Measurements from ENCODE around the gene CEP131.

The CEP131 gene

DNA sequence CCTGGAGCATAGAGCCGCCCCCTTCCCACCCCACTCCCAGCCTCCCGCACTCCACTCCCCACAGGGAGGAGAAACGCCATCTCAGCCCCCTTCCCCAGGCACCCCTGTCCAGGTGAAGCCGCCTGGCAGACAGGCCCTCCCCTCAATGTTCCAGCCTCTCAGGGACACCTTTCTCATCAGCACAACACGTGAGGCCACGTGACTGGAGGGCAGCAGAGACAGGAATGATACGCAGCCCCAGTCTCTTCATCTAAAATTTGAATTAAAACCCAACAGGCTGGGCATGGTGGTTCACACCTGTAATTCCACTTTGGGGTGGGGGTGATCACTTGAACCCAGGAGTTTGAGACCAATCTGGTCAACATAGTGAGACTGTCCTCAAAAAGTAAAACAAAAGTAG, 36.6 kb downstream of the CEP131 start:
- Histone ChIP-seq H3K4me2 (ENCODE audit: low read length) (no peak overlapping the region), H3K36me3 (ENCODE audit: insufficient read depth, low read length) (peaks cover 5% of the 10 kb centered on the region), H3K9ac (ENCODE audit: low read depth, low read length) (no peak overlapping the region), H3K27me3 (ENCODE audit: control insufficient read depth, insufficient read depth, low read length) (peaks cover 8% of the 10 kb centered on the region), H3K9me3 (replicated peaks; ENCODE audit: low read length) (no peaks in the 10 kb centered on the region), H3K4me1 (ENCODE audit: control insufficient read depth, insufficient read depth, low read length) (no peaks in the 10 kb centered on the region), H3K4me3 (ENCODE audit: low read length) (no peak overlapping the region)

DNA sequence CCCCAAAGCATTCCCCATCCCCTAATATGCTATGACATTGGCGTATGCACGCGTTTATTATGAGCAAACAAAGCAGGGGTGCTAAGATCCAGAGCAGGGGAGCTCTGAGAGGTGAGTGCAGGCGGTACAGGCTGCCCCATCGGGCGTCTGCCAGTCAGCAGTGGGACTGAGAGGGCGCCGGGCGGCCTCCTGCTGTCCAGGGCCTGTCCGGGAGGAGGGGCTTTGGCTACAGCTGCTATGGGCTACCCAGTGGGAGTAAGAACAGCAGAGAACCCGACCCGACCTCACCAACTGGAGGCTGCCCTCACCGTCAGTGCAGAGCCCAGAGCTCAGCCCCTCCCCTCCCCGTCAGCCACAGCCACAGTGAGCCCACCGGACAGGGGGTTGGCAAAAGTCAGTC, 38.2 kb downstream of the CEP131 start:
- Histone ChIP-seq H3K4me1 (ENCODE audit: control insufficient read depth, insufficient read depth, low read length) (no peaks in the 10 kb centered on the region), H3K27me3 (ENCODE audit: control insufficient read depth, insufficient read depth, low read length) (peaks cover 9% of the 10 kb centered on the region), H3K9me3 (replicated peaks; ENCODE audit: low read length) (no peaks in the 10 kb centered on the region), H3K9ac (ENCODE audit: low read depth, low read length) (no peak overlapping the region), H3K36me3 (ENCODE audit: insufficient read depth, low read length) (peaks cover under 1% of the 10 kb centered on the region), H3K4me3 (ENCODE audit: low read length) (no peak overlapping the region), H3K4me2 (ENCODE audit: low read length) (no peak overlapping the region)

- Histone ChIP-seq H3K4me3 (ENCODE audit: low read length) (no peak overlapping the region), H3K9me3 (replicated peaks; ENCODE audit: low read length) (no peaks in the 10 kb centered on the region), H3K27me3 (ENCODE audit: control insufficient read depth, insufficient read depth, low read length) (peaks cover 16% of the 10 kb centered on the region), H3K36me3 (ENCODE audit: insufficient read depth, low read length) (no peaks in the 10 kb centered on the region), H3K4me2 (ENCODE audit: low read length) (no peak overlapping the region), H3K9ac (ENCODE audit: low read depth, low read length) (no peak overlapping the region), H3K4me1 (ENCODE audit: control insufficient read depth, insufficient read depth, low read length) (no peaks in the 10 kb centered on the region)
These were observed 39.0 kb downstream of the CEP131 start for GRCh38 chr17:81183807-81184206.

- peaks cover 16% of the 10 kb centered on the region for H3K27me3 ChIP-seq (ENCODE audit: control insufficient read depth, insufficient read depth, low read length)
- no peaks in the 10 kb centered on the region for H3K36me3 ChIP-seq (ENCODE audit: insufficient read depth, low read length)
- H3K9ac ChIP-seq (ENCODE audit: low read depth, low read length) = no peak overlapping the region
- no peaks in the 10 kb centered on the region for H3K4me1 ChIP-seq (ENCODE audit: control insufficient read depth, insufficient read depth, low read length)
- no peak overlapping the region for H3K4me3 ChIP-seq (ENCODE audit: low read length)
- no peaks in the 10 kb centered on the region for H3K9me3 ChIP-seq (replicated peaks; ENCODE audit: low read length)
- H3K4me2 ChIP-seq (ENCODE audit: low read length) = no peak overlapping the region
These were observed 39.4 kb downstream of the CEP131 start for GRCh38 chr17:81183316-81183715.

DNA sequence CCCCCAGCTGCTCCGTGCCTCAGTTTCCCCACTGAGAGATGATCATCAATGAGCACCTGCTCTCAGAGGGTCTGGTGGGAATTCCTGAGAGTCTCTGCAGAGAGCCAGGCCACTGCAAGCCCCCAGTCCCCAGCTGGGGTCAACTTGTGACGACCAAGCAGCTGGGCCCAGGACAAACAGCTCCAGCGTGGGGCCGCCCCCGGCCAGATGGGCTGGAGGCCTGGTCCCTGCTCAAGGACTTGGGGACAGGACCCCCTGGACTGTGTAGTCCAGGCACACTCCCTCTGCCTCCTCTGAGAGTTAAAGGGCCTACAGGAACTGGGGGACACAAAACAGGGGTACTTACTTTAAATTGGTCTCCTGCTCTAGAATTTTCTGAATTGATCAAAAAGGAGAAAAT, 40.2 kb downstream of the CEP131 start:
- peaks cover 16% of the 10 kb centered on the region for H3K27me3 ChIP-seq (ENCODE audit: control insufficient read depth, insufficient read depth, low read length)
- H3K4me3 ChIP-seq (ENCODE audit: low read length) = no peak overlapping the region
- H3K9me3 ChIP-seq (replicated peaks; ENCODE audit: low read length) = no peaks in the 10 kb centered on the region
- no peaks in the 10 kb centered on the region for H3K36me3 ChIP-seq (ENCODE audit: insufficient read depth, low read length)
- no peaks in the 10 kb centered on the region for H3K4me1 ChIP-seq (ENCODE audit: control insufficient read depth, insufficient read depth, low read length)
- H3K4me2 ChIP-seq (ENCODE audit: low read length) = no peak overlapping the region
- no peak overlapping the region for H3K9ac ChIP-seq (ENCODE audit: low read depth, low read length)

GRCh38 chr17:81181811-81182185, 41.0 kb downstream of the CEP131 start:
- Histone ChIP-seq H3K4me1 (ENCODE audit: control insufficient read depth, insufficient read depth, low read length) (no peaks in the 10 kb centered on the region), H3K9me3 (replicated peaks; ENCODE audit: low read length) (no peaks in the 10 kb centered on the region), H3K36me3 (ENCODE audit: insufficient read depth, low read length) (no peaks in the 10 kb centered on the region), H3K27me3 (ENCODE audit: control insufficient read depth, insufficient read depth, low read length) (peaks cover 16% of the 10 kb centered on the region), H3K4me2 (ENCODE audit: low read length) (no peak overlapping the region), H3K4me3 (ENCODE audit: low read length) (no peak overlapping the region), H3K9ac (ENCODE audit: low read depth, low read length) (no peak overlapping the region)

- no peak overlapping the region for H3K4me3 ChIP-seq (ENCODE audit: low read length)
- peaks cover 16% of the 10 kb centered on the region for H3K27me3 ChIP-seq (ENCODE audit: control insufficient read depth, insufficient read depth, low read length)
- H3K9me3 ChIP-seq (replicated peaks; ENCODE audit: low read length) = no peaks in the 10 kb centered on the region
- no peaks in the 10 kb centered on the region for H3K36me3 ChIP-seq (ENCODE audit: insufficient read depth, low read length)
- no peak overlapping the region for H3K4me2 ChIP-seq (ENCODE audit: low read length)
- H3K9ac ChIP-seq (ENCODE audit: low read depth, low read length) = no peak overlapping the region
- H3K4me1 ChIP-seq (ENCODE audit: control insufficient read depth, insufficient read depth, low read length) = no peaks in the 10 kb centered on the region
These were observed 41.6 kb downstream of the CEP131 start for GRCh38 chr17:81180836-81181810.

DNA sequence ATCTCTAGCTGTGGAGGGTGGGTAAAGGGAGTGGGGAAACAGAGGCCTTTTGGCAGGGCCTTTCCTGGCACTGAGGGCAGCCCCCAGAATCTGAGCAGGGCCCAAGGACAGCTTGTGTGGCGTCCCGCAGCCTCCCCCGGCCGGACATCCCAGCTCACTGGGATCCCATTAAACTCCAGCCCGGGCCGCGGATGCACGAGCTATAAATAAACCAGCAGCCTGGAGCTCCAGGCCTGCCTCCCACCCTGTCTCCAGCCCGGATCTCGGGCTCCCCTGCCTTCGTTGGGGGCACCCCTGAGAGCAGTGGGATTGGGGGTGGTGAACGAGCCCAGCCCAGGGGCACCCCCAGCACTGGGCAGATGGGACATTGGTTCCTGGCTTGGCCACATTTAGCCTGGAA, 42.9 kb downstream of the CEP131 start:
- Histone ChIP-seq H3K9ac (ENCODE audit: low read depth, low read length) (no peak overlapping the region), H3K27me3 (ENCODE audit: control insufficient read depth, insufficient read depth, low read length) (peaks cover 16% of the 10 kb centered on the region), H3K4me2 (ENCODE audit: low read length) (no peak overlapping the region), H3K4me1 (ENCODE audit: control insufficient read depth, insufficient read depth, low read length) (no peaks in the 10 kb centered on the region), H3K36me3 (ENCODE audit: insufficient read depth, low read length) (no peaks in the 10 kb centered on the region), H3K9me3 (replicated peaks; ENCODE audit: low read length) (no peaks in the 10 kb centered on the region), H3K4me3 (ENCODE audit: low read length) (no peak overlapping the region)

- peaks cover 9% of the 10 kb centered on the region for H3K27me3 ChIP-seq (ENCODE audit: control insufficient read depth, insufficient read depth, low read length)
These were observed 43.5 kb downstream of the CEP131 start for GRCh38 chr17:81179220-81179619.

GRCh38 chr17:81178136-81179091, 44.4 kb downstream of the CEP131 start:
- no peaks in the 10 kb centered on the region for H3K9me3 ChIP-seq (replicated peaks; ENCODE audit: low read length)
- H3K4me2 ChIP-seq (ENCODE audit: low read length) = no peak overlapping the region
- no peak overlapping the region for H3K9ac ChIP-seq (ENCODE audit: low read depth, low read length)
- H3K27me3 ChIP-seq (ENCODE audit: control insufficient read depth, insufficient read depth, low read length) = peaks cover 8% of the 10 kb centered on the region
- H3K4me1 ChIP-seq (ENCODE audit: control insufficient read depth, insufficient read depth, low read length) = no peaks in the 10 kb centered on the region
- no peaks in the 10 kb centered on the region for H3K36me3 ChIP-seq (ENCODE audit: insufficient read depth, low read length)
- no peak overlapping the region for H3K4me3 ChIP-seq (ENCODE audit: low read length)

More at GRCh38 chr17:81179220-81179619, 43.5 kb downstream of the CEP131 start:
- Histone ChIP-seq H3K4me1 (ENCODE audit: control insufficient read depth, insufficient read depth, low read length) (no peaks in the 10 kb centered on the region), H3K36me3 (ENCODE audit: insufficient read depth, low read length) (no peaks in the 10 kb centered on the region), H3K9ac (ENCODE audit: low read depth, low read length) (no peak overlapping the region), H3K9me3 (replicated peaks; ENCODE audit: low read length) (no peaks in the 10 kb centered on the region), H3K4me3 (ENCODE audit: low read length) (no peak overlapping the region), H3K4me2 (ENCODE audit: low read length) (no peak overlapping the region)

- Histone ChIP-seq H3K4me2 (ENCODE audit: low read length) (no peak overlapping the region), H3K9me3 (replicated peaks; ENCODE audit: low read length) (no peaks in the 10 kb centered on the region), H3K4me1 (ENCODE audit: control insufficient read depth, insufficient read depth, low read length) (no peaks in the 10 kb centered on the region), H3K9ac (ENCODE audit: low read depth, low read length) (no peak overlapping the region), H3K27me3 (ENCODE audit: control insufficient read depth, insufficient read depth, low read length) (peaks cover 8% of the 10 kb centered on the region), H3K36me3 (ENCODE audit: insufficient read depth, low read length) (no peaks in the 10 kb centered on the region), H3K4me3 (ENCODE audit: low read length) (no peak overlapping the region)
These were observed 46.1 kb downstream of the CEP131 start for GRCh38 chr17:81176666-81177065.
